ENCODE results near the gene PAGR1. TPM values are rescaled to one million over a fixed set of nuclear protein-coding genes. Genes with fewer than 3 reads are reported as not detected.

PAGR1 gene
- total and polyA plus RNA-seq, 2 of the 13 experiments (the other 11 are each of a cell fraction or from before 2014, with no cell fraction given), result 9.8 to 66.4 TPM

DNA sequence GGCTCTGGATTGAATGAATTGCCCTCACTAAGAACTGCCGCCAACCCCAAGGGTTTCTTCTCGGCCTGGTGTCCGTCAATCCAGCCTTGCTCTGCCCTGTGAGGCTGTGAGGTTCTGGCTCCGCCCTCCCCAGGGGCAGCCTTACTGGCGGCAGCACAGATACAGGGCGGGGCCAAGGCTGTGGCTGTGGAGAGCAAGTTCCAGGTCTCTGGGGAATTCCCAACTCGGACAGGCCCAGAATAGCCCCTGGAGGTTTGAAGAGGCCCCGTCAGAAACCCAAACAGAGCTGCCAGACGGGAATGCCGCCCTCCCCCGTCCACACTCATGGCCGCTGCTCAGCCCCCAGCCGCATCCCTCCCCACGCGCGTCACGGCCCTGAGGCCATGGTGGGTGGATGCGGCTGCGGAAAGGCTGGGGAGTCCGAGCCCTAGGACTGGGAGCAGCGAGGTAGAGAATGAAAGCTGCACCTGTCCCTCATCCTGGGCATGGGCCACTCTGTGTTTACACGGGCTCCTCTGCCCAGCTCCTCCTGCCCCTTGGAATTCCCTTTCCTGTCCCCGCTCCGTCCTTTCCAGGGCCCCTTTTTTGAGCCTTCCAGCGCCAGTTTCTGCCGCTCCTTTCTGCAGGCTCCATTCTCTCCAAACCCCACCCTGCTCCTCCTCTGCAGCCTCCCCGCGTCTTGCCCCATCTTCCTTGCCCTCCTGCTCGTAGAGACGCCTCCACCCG lies 4.6 kb upstream of the PAGR1 start (continued):
- TF ChIP-seq MAZ (IDR thresholded peaks at IDR 0.05; ENCODE audit: borderline replicate concordance, low read depth, low read length), result peak; percentile 45; the same call in 1 of the 2 replicates
- TF ChIP-seq MAZ (CRISPR knock-in tag; IDR thresholded peaks at IDR 0.05; ENCODE audit: low read depth), result no peak; the same call in 1 of the 2 replicates
- TF ChIP-seq ZNF746 (CRISPR knock-in tag; IDR thresholded peaks at IDR 0.05), result peak; percentile 61
- TF ChIP-seq CHCHD3 (CRISPR knock-in tag; IDR thresholded peaks at IDR 0.05), result no peak
- peak; percentile 60; the same call in 1 of the 2 replicates for TF ChIP-seq ZBTB7B (CRISPR knock-in tag; IDR thresholded peaks at IDR 0.05)
- 0 out of 2 replicates have a peak, but pooled peaks have one; percentile 85 for TF ChIP-seq ZNF788 (CRISPR knock-in tag; IDR thresholded peaks at IDR 0.05; ENCODE audit: borderline replicate concordance)
- TF ChIP-seq HOXA5 (CRISPR knock-in tag; IDR thresholded peaks at IDR 0.05), result no peak
- no peak for TF ChIP-seq ZNF549 (CRISPR knock-in tag; IDR thresholded peaks at IDR 0.05)
- TF ChIP-seq, protein P1, sequence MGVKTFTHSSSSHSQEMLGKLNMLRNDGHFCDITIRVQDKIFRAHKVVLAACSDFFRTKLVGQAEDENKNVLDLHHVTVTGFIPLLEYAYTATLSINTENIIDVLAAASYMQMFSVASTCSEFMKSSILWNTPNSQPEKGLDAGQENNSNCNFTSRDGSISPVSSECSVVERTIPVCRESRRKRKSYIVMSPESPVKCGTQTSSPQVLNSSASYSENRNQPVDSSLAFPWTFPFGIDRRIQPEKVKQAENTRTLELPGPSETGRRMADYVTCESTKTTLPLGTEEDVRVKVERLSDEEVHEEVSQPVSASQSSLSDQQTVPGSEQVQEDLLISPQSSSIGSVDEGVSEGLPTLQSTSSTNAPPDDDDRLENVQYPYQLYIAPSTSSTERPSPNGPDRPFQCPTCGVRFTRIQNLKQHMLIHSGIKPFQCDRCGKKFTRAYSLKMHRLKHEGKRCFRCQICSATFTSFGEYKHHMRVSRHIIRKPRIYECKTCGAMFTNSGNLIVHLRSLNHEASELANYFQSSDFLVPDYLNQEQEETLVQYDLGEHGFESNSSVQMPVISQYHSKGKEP (CRISPR knock-in tag; IDR thresholded peaks at IDR 0.05), result 0 out of 2 replicates have a peak, but pooled peaks have one; percentile 19
- TF ChIP-seq ZBTB42 (CRISPR knock-in tag; IDR thresholded peaks at IDR 0.05), result no peak
- TF ChIP-seq, protein P2, sequence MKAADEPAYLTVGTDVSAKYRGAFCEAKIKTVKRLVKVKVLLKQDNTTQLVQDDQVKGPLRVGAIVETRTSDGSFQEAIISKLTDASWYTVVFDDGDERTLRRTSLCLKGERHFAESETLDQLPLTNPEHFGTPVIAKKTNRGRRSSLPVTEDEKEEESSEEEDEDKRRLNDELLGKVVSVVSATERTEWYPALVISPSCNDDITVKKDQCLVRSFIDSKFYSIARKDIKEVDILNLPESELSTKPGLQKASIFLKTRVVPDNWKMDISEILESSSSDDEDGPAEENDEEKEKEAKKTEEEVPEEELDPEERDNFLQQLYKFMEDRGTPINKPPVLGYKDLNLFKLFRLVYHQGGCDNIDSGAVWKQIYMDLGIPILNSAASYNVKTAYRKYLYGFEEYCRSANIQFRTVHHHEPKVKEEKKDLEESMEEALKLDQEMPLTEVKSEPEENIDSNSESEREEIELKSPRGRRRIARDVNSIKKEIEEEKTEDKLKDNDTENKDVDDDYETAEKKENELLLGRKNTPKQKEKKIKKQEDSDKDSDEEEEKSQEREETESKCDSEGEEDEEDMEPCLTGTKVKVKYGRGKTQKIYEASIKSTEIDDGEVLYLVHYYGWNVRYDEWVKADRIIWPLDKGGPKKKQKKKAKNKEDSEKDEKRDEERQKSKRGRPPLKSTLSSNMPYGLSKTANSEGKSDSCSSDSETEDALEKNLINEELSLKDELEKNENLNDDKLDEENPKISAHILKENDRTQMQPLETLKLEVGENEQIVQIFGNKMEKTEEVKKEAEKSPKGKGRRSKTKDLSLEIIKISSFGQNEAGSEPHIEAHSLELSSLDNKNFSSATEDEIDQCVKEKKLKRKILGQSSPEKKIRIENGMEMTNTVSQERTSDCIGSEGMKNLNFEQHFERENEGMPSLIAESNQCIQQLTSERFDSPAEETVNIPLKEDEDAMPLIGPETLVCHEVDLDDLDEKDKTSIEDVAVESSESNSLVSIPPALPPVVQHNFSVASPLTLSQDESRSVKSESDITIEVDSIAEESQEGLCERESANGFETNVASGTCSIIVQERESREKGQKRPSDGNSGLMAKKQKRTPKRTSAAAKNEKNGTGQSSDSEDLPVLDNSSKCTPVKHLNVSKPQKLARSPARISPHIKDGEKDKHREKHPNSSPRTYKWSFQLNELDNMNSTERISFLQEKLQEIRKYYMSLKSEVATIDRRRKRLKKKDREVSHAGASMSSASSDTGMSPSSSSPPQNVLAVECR (CRISPR knock-in tag; IDR thresholded peaks at IDR 0.05; ENCODE audit: borderline replicate concordance), result peak; percentile 63; the same call in 1 of the 2 replicates
- no peak for TF ChIP-seq HNRNPUL1 (IDR thresholded peaks at IDR 0.05; ENCODE audit: low read depth, low read length)
- 0 out of 2 replicates have a peak, but pooled peaks have one; percentile 61 for TF ChIP-seq ZNF513 (CRISPR knock-in tag; conservative IDR thresholded peaks at IDR 0.05)

All from HepG2 (cell line).